Fibroblast of the conjunctiva (primary cell): Measurements from ENCODE around the gene ACSM2B.
"Not testable (repeated sequence)": the region's sequence is repeated elsewhere in the genome, so short reads cannot be mapped to it uniquely, and the experiment has no call there.

ENCODE experiments used
- DNase-seq: peaks from one replicate; pipeline ENCODE4 v3.0.0-alpha.2; 2010; ENCODE audit warnings: low read depth

ACSM2B gene

DNA sequence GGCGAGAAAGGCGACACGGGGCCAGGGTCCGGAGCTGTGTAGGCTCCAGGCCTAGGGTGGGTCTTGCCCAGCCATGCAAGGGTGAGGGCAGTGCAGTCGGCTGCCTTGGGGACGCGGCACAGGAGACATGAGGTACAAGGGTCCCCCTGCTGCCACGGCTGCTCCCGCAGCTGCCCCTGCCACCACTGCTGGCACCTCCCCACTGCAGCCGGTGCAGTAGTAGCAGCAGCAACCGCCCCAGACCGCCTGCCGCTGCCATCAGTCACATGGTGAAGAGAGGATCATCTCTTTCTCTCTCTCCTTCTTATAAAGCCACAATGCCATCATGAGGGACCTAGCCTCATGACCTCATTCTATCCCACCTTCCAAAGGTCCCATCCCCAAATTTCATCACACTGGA, 44.4 kb downstream of the ACSM2B start:
- not testable (repeated sequence) for DNase-seq

DNA sequence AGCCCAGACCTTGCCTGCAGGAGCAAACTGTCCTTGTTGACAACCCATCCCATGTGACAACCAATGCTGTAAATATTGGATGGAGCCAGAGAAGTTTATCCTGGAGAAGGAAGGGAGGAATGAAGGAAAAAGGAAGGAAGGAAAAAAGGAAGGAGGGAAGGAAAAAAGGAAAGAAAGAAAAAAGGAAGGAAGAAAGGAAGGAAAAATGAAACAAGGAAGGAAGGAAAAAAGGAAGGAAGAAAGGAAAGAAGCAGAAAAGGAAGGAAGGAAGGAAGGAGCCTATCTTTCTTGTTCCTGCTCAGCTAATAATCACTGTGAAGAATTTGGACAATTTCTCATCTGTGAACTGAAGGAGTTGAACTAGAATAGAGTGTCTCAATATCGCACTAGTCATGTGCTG, 56.1 kb downstream of the ACSM2B start:
- no peak for DNase-seq

DNA sequence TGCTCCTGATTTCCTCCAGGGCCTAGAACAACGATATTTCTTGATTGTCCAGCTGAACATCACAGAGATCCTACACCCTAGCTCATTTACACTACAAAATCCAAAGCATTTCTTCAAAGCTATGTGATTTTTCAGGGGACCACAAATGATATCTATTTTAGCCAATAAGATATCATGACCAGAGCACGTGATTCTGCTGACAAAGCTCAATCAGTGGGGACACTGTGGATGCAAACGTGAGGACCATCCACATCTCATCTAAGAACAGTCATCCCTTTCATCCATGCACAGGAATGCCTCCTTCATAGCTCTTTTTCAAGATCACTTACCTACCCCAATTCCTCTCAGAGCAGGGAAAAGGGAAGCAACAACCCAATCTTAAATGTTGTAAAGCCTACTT, 56.9 kb downstream of the ACSM2B start:
- DNase-seq, result no peak

DNA sequence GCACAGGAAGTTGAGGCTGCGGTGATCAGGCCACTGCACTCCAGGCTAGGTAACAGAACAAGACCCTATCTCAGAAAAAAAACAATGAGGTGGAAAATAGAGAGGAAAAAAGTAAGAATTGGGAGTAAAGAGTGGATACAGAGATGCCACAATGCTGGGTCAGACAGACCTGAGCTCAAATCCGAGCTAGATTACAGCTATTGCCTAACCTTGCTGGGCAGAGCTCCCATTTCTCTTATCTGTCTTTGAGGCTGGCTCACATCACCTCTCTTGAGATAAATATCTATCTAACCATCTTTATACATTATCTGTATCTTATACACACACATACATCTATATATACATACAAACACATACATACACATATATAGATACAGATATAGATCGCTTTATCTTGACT, 59.0 kb downstream of the ACSM2B start:
- DNase-seq, result no peak

DNA sequence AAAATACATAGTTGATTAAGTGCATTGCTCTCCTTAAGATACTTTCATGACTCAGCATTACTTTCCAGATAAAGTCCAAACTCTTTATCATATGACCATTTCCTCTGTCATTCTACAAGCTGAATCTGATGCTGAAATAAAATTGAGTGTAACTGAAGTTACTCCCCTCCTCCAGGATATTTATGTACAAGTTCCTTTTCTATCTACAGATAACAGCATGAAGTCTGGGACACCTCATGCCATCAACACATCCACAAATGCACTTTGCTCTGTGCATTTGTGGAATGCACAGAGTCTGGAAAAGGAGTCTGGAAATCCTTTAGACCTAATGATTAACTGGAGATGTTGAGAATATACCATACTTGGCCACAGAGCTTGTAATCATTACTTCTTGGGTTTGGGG, 60.5 kb downstream of the ACSM2B start:
- DNase-seq, result no peak

DNA sequence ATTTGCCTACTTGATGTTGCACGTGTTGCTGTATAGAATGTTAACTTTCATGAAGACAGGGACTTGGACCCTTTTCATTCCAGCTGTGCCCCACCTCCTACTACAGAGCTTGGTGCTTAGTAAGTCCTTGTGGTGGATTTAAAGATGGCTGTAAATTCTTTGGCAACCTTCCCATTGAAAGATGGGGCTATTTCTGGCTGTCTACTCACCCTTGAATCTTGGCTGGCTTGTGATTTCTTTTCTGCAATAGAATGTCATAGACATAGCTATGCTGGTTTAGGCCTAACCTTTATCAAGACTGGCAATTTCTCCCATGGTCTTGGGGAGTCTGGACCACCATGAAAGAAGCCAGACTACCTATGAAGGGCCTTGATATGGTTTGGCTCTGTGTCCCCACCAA, 65.8 kb downstream of the ACSM2B start:
- no peak for DNase-seq

DNA sequence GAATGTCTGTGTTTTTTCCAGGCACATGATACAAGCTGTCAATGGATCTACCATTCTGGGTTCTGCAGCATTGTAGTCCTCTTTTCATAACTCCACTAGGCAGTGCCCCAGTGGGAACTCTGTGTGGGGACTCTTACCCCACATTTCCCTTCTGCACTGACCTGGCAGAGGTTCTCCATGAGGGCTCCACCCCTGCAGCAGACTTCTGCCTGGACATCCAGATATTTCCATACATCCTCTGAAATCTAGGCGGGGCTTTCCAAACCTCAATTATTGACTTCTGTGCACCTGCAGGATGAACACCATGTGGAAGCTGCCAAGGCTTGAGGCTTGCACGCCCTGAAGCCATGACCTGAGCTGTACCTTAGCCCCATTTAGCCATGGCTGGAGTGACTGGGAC, 68.9 kb downstream of the ACSM2B start:
- no peak for DNase-seq

DNA sequence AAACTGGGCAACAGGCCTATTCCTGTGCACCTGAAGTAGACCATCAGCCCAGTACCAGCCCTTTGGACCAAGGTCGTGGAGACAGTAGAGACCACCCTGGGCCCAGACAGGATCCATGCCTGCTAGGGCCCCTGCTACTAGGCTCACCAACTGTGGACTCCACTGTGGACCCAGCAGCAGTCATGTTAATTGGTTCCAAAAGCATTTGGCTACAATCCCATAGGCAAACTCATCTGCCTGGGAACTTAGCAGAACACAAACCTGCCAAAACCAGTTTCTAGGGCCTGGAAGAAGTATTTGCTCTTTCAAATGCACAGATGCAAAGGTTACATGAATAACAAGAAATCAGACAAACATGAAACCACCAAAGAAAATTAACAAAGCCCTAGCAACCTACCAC, 71.7 kb downstream of the ACSM2B start:
- DNase-seq, result no peak

DNA sequence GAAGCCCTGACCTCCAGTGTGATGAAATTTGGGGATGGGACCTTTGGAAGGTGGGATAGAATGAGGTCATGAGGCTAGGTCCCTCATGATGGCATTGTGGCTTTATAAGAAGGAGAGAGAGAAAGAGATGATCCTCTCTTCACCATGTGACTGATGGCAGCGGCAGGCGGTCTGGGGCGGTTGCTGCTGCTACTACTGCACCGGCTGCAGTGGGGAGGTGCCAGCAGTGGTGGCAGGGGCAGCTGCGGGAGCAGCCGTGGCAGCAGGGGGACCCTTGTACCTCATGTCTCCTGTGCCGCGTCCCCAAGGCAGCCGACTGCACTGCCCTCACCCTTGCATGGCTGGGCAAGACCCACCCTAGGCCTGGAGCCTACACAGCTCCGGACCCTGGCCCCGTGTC, 84.7 kb downstream of the ACSM2B start:
- DNase-seq, result not testable (repeated sequence)

DNA sequence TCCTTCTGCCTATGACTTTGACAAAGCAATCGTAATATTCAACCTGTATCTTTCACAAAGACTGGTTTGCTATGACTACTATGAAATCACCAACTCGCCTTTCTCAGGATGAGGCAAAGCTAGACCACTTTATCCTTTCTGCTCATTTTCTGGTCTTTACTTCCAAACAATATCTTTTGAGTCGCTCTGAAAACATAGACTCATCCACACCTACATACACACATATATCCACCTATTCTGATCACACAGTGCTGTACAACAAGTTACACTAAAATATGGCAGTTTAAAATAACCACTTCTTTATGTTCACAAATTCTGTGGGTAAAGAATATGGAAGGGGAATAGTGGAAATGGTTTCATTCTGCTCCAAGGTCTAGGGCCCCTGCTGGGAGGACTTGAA, 85.2 kb downstream of the ACSM2B start:
- DNase-seq, result not testable (repeated sequence)
